Endothelial cell of umbilical vein (primary cell): Measurements from ENCODE around the gene PEX3. TPM values are rescaled to one million over a fixed set of nuclear protein-coding genes. Genes with fewer than 3 reads are reported as not detected.

Source experiments
- BruUV-seq: library from RNA; stranded (reverse); fragments of 400-500 nt; replicated peaks from 2 replicates; lab custom pipeline; 2021; lab: Mats Ljungman, UMichigan
- CTCF ChIA-PET: fragments of 300-600, 350-600 bp; sonication (Branson Sonifier 250); formaldehyde crosslinking; loops from one replicate; lab custom pipeline; 2021; ENCODE audit warnings: antibody characterized with exemption, inconsistent platforms; lab: Charles Lee
- POLR2A ChIA-PET: fragments of 300-600, 350-600 bp; sonication (Branson Sonifier 250); formaldehyde crosslinking; loops from one replicate; lab custom pipeline; 2021; ENCODE audit warnings: antibody characterized with exemption, inconsistent platforms; lab: Charles Lee
- DNase-seq: peaks from one replicate; pipeline ENCODE4 v3.0.0-alpha.2; 2011; ENCODE audit warnings: low read depth, low spot score
- FAIRE-seq: peaks from 2 replicates; lab custom pipeline; 2011; peaks lifted over from hg19 to GRCh38; lab: Jason Lieb, UNC
- H2AFZ ChIP-seq: 2 replicates; pipeline ENCODE4 v1.6.0; 2012; ENCODE audit warnings: low read depth, low read length, control low read depth, inconsistent platforms
- H3K27ac ChIP-seq: 2 replicates; pipeline ENCODE4 v1.5.1; 2011; ENCODE audit warnings: low read depth, mild to moderate bottlenecking, control low read depth, low read length, moderate library complexity; ENCODE audit not compliant: insufficient read depth
- H3K27me3 ChIP-seq, 2 experiments: 2 replicates each; pipeline versions ENCODE4 v1.6.0 to v1.6.1; 2011; ENCODE audit warnings: low read length in 2 of 2, mixed read lengths in 1 of 2; ENCODE audit not compliant: control insufficient read depth in 2 of 2, insufficient read depth in 2 of 2
- H3K36me3 ChIP-seq, 2 experiments: 2 replicates in 1 of 2; 3 replicates in 1 of 2; pipeline ENCODE4 v1.5.1; 2011; ENCODE audit warnings: low read length in 2 of 2, mild to moderate bottlenecking in 1 of 2, moderate library complexity in 1 of 2; ENCODE audit not compliant: control insufficient read depth in 2 of 2, insufficient read depth in 2 of 2; ENCODE audit errors: extremely low read depth in 1 of 2
- H3K4me1 ChIP-seq: 3 replicates; pipeline ENCODE4 v1.5.1; 2011; ENCODE audit warnings: mild to moderate bottlenecking, low read length; ENCODE audit not compliant: control insufficient read depth, insufficient read depth; ENCODE audit errors: extremely low read depth
- H3K4me2 ChIP-seq: 2 replicates; pipeline ENCODE4 v1.6.1; 2011; ENCODE audit warnings: low read length, control low read depth, mixed read lengths; ENCODE audit not compliant: insufficient read depth
- H3K4me3 ChIP-seq, 3 experiments: fragments of 200-600 bp in 1 of 3; sonication (generic), shearing (Covaris generic) in 1 of 3; replicated peaks in 1 of 3; 2 replicates each; pipeline ENCODE4 v1.5.1; 2011 to 2016; ENCODE audit warnings: control low read depth in 3 of 3, low read length in 3 of 3, mild to moderate bottlenecking in 2 of 3, inconsistent platforms in 1 of 3, low read depth in 1 of 3, moderate library complexity in 1 of 3; ENCODE audit not compliant: insufficient read depth in 1 of 3
- H3K79me2 ChIP-seq: 2 replicates; pipeline ENCODE4 v1.6.0; 2012; ENCODE audit warnings: low read length, inconsistent platforms; ENCODE audit not compliant: control insufficient read depth, insufficient read depth
- H3K9ac ChIP-seq: replicated peaks from 2 replicates; pipeline ENCODE3; 2011; ENCODE audit warnings: low read length, control low read depth; ENCODE audit not compliant: insufficient read depth; ENCODE audit errors: extremely low read depth
- H3K9me1 ChIP-seq: replicated peaks from 3 replicates; pipeline ENCODE4 v1.6.0; 2011; ENCODE audit warnings: mild to moderate bottlenecking, low read length; ENCODE audit not compliant: control insufficient read depth, insufficient read depth; ENCODE audit errors: extremely low read depth
- H3K9me3 ChIP-seq: replicated peaks from 2 replicates; pipeline ENCODE4 v1.5.1; 2012; ENCODE audit warnings: low read length, inconsistent platforms; ENCODE audit not compliant: control insufficient read depth, insufficient read depth
- H4K20me1 ChIP-seq: replicated peaks from 2 replicates; pipeline ENCODE3; 2011; ENCODE audit warnings: mild to moderate bottlenecking, low read length; ENCODE audit not compliant: control insufficient read depth, insufficient read depth; ENCODE audit errors: extremely low read depth
- EZH2 ChIP-seq: IDR thresholded peaks from 2 replicates; pipeline ENCODE4 v1.6.1; 2012; ENCODE audit warnings: borderline replicate concordance, low read depth, mild to moderate bottlenecking, moderate library complexity, low read length, inconsistent platforms; ENCODE audit not compliant: severe bottlenecking
- FOS ChIP-seq: IDR thresholded peaks from 2 replicates; pipeline ENCODE4 v1.6.1; 2011; ENCODE audit warnings: mild to moderate bottlenecking, low read length, moderate library complexity, borderline replicate concordance; ENCODE audit not compliant: insufficient read depth
- GATA2 ChIP-seq: IDR thresholded peaks from 2 replicates; pipeline ENCODE4 v1.7.0; 2011; ENCODE audit warnings: low read depth, mild to moderate bottlenecking, moderate library complexity, mixed read lengths, low read length; ENCODE audit not compliant: insufficient read length, insufficient read depth
- JUN ChIP-seq: IDR thresholded peaks from 2 replicates; pipeline ENCODE4 v1.6.1; 2011; ENCODE audit warnings: borderline replicate concordance, low read depth; ENCODE audit not compliant: insufficient read length, insufficient read depth
- MYC ChIP-seq: IDR thresholded peaks from one replicate; pipeline ENCODE4 v1.6.1; 2011; ENCODE audit warnings: mild to moderate bottlenecking, low read depth, low read length
- POLR2A ChIP-seq: IDR thresholded peaks from 2 replicates; pipeline ENCODE4 v1.6.1; 2012; ENCODE audit warnings: low read depth, mild to moderate bottlenecking, control low read depth, low read length
- POLR2AphosphoS5 ChIP-seq: IDR thresholded peaks from 2 replicates; pipeline ENCODE4 v1.6.1; 2012; ENCODE audit warnings: low read depth, mild to moderate bottlenecking, control low read depth, low read length, moderate library complexity; ENCODE audit not compliant: insufficient read depth
- dilution Hi-C: fragments of 300-500 bp; cut with MboI; formaldehyde crosslinking; loops from one replicate; pipeline ENCODE4 v1.15.0; 2019; ENCODE audit warnings: low sequenced_read_pairs; ENCODE audit not compliant: extremely low pct_ligation_motif_present
- intact Hi-C: fragments of 100-400 bp; cut with micrococcal nuclease; formaldehyde crosslinking; loops from one replicate; pipeline ENCODE4 v1.10.0; 2022
- polyA plus RNA-seq, 4 experiments: library from polyadenylated mRNA; depleted of rRNA in 3 of 4; stranded (reverse) in 3 of 4; unstranded in 1 of 4; fragments of >200 nt; gene quantifications; 2 replicates each; pipeline versions ENCODE4 v1.2.1 to v1.2.3, GENCODE V29; 2011 to 2012; ENCODE audit warnings: missing spikeins in 1 of 4
- total RNA-seq: library from RNA; stranded (reverse); gene quantifications from 2 replicates; pipeline ENCODE4 v1.2.3, GENCODE V29; 2021
- TF ChIP-seq, protein P1 (sequence below): IDR thresholded peaks from 2 replicates; pipeline ENCODE4 v1.6.1; 2011; ENCODE audit not compliant: insufficient read depth, insufficient read length
- TF ChIP-seq, protein P2 (sequence below), 2 donors: IDR thresholded peaks; 1 replicate in 1 of 2; 2 replicates in 1 of 2; pipeline ENCODE4 v1.5.1; 2011; ENCODE audit warnings: low read length in 2 of 2, mild to moderate bottlenecking in 2 of 2, moderate library complexity in 2 of 2, control low read depth in 1 of 2, inconsistent platforms in 1 of 2, low read depth in 1 of 2; ENCODE audit not compliant: insufficient read depth in 1 of 2; ENCODE audit errors: extremely low read depth in 1 of 2

The PEX3 gene
- total and polyA plus RNA-seq, 2 donors (not counting 3 experiments of a cell fraction or from before 2014, with no cell fraction given) = 8.7 to 21.7 TPM

DNA sequence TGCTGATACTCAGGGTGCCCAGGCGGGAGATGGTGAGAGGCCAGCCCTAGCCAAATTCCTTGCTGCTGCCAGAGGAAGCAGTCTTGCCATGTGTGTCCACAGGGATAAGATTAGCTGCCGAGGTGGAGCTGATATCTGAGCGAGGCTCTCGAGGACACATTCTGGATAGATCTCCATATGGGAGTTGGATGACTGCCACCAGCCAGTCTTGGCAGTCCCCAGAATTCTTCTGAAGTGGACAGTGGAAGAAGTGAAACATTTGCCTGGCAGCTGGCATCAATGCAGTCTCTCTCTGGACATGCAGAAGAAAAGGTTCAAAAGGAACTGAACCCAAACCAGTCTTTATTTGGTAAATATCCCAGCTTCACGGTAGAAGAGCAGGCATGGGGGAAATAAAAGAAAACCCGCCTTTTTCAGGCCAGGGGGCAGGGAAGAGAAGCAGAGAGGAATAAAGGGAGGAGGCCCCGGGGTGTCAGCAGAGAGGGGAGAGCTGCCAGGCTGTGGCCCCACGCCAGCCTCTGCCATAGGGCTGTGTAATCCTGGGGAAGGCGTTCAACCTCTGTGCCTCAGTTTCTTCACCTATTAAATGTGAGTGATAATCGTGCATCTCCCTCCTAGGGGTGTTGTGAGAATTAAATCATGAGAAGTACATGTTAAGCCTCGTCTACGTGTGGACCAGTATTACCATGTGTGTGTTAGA lies 64.6 kb downstream of the PEX3 start:
- H2AFZ ChIP-seq = no peak overlapping the region
- peak; percentile 12 for FAIRE-seq
- dilution Hi-C loops (no loop called here), intact Hi-C loops (no loop called here)
- H3K4me2 ChIP-seq = no peak overlapping the region
- H3K27me3 ChIP-seq = peaks cover 10 to 30% of the 10 kb centered on the region in 2 experiments
- H3K9me3 ChIP-seq = no peaks in the 10 kb centered on the region
- H3K79me2 ChIP-seq = peaks cover 4% of the 10 kb centered on the region
- DNase-seq = no peak
- H3K27ac ChIP-seq = no peak overlapping the region
- CTCF ChIA-PET = interaction anchor here (0.9 to 2.2 kb wide), 3 partner anchors 10 to 498 kb away, joined by 4 to 8 read pairs (median 4); no protein-coding TSS in a partner anchor
- no TSS peak for BruUV-seq
- peaks cover 14% of the 10 kb centered on the region for H3K4me1 ChIP-seq
- H3K4me3 ChIP-seq = no peak overlapping the region
- TF ChIP-seq GATA2 (no peak), EZH2 (no peak)
- no peak overlapping the region for H3K9ac ChIP-seq
- no peaks in the 10 kb centered on the region for H3K9me1 ChIP-seq
- H3K36me3 ChIP-seq = no peaks in the 10 kb centered on the region
- POLR2A ChIA-PET = no interaction called here
- H4K20me1 ChIP-seq = no peaks in the 10 kb centered on the region

DNA sequence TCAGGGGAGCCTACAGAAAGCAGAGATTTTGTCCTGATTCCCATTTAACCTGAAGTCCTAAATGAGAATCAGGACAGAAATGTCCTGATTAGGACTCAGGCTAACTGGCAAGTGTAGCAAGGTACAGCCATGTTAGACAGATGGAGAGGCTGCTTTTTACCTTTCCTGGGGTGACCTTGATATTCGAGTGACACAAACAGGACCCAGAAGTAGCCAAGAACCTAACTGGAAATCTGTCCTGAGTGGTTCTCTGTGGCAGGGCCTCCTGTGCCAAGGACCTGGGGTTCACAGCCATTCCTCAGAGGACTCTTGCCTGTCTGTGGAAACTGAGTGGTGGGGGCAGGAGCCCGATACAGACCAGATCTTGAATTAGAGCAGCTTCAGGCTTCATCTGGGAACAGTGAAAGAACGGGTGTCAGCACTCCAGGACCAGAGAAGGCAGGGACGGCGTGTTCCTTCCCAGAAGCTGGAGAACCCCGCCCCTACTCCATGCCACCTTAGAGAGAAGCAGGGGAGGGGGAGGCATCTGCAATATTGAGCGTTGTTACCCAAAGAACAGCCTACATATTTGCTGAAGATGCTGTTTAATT lies 65.3 kb downstream of the PEX3 start:
- Histone ChIP-seq H2AFZ (no peak overlapping the region), H3K9me1 (no peaks in the 10 kb centered on the region), H3K36me3 (no peaks in the 10 kb centered on the region), H4K20me1 (no peaks in the 10 kb centered on the region), H3K9me3 (no peaks in the 10 kb centered on the region), H3K4me3 (no peak overlapping the region), H3K27ac (no peak overlapping the region), H3K27me3 (peaks cover 10 to 30% of the 10 kb centered on the region in 2 experiments), H3K79me2 (peaks cover 1% of the 10 kb centered on the region), H3K9ac (no peak overlapping the region), H3K4me1 (peaks cover 9% of the 10 kb centered on the region), H3K4me2 (no peak overlapping the region)
- no peak for DNase-seq
- BruUV-seq = no TSS peak
- TF ChIP-seq FOS = no peak
- no peak for TF ChIP-seq MYC
- TF ChIP-seq, protein P1, sequence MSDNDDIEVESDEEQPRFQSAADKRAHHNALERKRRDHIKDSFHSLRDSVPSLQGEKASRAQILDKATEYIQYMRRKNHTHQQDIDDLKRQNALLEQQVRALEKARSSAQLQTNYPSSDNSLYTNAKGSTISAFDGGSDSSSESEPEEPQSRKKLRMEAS = no peak
- no peak for TF ChIP-seq POLR2AphosphoS5
- TF ChIP-seq, protein P2, sequence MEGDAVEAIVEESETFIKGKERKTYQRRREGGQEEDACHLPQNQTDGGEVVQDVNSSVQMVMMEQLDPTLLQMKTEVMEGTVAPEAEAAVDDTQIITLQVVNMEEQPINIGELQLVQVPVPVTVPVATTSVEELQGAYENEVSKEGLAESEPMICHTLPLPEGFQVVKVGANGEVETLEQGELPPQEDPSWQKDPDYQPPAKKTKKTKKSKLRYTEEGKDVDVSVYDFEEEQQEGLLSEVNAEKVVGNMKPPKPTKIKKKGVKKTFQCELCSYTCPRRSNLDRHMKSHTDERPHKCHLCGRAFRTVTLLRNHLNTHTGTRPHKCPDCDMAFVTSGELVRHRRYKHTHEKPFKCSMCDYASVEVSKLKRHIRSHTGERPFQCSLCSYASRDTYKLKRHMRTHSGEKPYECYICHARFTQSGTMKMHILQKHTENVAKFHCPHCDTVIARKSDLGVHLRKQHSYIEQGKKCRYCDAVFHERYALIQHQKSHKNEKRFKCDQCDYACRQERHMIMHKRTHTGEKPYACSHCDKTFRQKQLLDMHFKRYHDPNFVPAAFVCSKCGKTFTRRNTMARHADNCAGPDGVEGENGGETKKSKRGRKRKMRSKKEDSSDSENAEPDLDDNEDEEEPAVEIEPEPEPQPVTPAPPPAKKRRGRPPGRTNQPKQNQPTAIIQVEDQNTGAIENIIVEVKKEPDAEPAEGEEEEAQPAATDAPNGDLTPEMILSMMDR (IDR thresholded peaks at IDR 0.05; ENCODE audit: extremely low read depth in 1 of 2, insufficient read depth in 1 of 2, low read depth in 1 of 2, low read length in 2 of 2) = no peak
- TF ChIP-seq POLR2A = no peak
- no peak for TF ChIP-seq JUN
- TF ChIP-seq EZH2 = no peak
- TF ChIP-seq GATA2 = no peak
- ChIA-PET POLR2A (no interaction called here), CTCF (interaction anchor here (0.9 to 2.2 kb wide), 3 partner anchors 11 to 498 kb away, joined by 4 to 8 read pairs (median 4); no protein-coding TSS in a partner anchor)
- intact Hi-C loops = no loop called here
- no peak for FAIRE-seq
- dilution Hi-C loops = no loop called here
